OCI-M2 (cell line): ENCODE data around the gene KIF26B.

ENCODE experiments used
- DNase-seq: peaks from one replicate; lab custom pipeline; 2025; ENCODE audit not compliant: unreplicated experiment; lab: John Stamatoyannopoulos, UW

The KIF26B gene

DNA sequence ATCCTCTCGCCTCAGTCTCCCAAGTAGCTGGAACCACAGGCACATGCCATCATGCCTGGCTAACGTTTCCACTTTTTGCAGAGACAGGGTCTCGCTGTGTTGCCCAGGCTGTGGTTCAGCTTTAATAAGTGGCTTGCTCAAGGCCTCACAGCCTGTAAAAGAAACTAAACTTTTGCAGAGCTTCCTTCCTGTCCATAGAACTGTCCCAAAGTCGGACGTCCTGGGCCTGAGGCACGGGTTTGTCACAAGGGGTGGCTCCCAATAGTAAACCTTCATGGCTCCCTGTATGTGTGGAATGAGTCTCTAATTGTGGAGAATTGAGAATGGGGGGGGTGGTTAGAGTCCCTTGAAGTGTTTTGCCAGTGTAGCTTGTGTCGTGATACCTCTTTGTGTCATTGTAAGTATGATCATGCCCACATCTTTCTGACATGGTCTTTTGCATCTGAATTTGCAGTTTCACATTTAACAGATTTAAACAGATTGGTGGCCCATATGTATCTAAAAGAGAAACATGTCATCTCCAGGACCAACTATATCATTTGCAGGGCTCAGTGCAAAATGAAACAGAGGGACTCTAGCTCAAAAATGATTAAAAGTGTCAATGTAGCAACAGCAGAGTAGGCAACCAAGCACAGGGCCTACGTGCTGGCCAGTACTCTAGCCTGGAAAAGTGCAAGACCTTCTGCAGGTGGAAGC is 332.1 kb downstream of the KIF26B start:
- DNase-seq, result no peak

DNA sequence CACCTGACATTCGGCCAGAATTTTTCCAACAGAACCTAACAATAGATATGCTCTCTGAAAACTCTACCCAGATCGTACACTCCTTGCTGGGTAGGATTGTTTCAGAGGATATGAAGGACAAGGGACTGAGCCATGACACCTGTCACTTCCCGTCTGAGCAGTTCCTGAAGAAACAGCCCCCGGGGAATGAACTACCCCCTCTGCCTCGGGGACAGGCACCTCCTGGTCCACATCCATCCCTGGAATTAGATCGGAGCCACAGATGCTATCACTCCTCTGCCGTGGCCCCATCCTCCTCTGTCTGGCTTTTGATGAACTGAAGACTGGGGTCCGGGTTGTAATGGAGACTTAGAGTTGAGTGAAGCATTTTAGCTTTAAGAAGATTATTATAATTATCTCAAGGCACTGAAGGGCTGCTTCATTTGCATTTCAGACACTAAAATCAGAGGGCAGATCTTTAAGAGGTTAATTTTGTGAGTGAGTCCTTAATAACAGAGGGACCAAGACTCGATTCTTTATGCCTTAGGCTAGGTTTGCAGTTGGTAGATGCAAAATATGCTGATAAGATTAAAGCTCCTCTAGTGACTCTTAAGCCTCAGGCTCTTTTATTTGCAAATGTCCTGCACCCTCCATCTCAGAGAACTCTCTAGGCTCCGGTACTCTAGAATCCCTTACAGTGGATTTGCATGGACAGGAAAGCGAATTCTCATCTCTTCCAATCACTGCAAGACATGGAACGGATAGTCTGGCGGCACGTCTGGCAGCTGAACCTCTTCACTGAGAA is 333.8 kb downstream of the KIF26B start:
- no peak for DNase-seq

DNA sequence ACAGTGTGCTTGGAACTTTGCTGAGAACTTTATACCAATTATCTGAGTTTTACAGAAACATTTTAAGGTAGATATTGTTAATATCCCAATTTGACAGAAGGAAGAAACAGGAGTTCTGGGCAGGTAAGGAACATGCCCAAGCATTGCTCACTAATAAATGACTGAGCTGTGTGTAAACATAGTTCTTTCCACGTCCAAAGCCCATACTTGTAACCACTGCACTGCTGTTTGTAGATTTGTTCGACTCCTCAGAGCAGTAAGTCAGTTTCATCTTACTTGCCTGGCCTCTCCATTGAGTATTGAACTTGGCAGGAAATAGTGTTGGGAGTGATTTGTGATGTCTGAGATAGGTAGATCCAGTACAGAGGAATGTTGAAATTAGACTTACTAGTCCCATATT is 335.1 kb downstream of the KIF26B start:
- DNase-seq, result no peak

DNA sequence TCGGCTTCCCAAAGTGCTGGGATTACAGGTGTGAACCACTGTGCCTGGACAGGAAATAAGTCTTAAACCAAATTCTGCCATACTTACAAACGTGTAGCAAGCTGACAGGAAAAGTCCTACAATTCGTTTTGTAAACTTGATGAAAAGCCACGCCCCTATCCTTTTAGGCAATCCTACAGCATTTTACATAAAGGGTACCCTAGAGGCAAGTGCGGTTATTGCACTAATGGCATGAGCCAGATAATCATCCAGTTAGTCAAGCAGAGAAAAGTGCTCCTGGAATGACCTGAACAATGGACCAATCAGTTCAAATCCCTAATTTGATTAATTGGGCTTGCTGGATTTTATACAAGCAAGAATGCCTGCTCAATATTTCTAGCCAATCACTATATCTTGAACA is 338.2 kb downstream of the KIF26B start:
- no peak for DNase-seq

DNA sequence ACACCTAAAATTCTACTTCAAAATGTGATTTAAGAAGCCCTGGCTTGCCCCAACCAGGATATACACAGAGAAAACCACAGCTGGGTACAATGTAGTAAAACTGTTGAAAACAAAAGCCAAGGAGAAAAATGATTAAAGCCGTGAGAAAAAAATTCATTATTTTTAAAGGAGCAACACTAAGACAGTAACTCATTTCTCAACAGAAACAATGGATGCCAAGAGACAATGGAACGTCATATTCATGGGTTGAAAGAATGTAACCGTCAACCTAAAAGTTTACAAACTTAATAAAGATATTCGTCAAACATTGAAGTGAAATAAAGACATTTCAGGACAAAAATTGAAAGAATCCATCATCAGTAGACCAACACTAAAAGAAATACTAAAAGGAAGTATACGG is 340.9 kb downstream of the KIF26B start:
- no peak for DNase-seq

DNA sequence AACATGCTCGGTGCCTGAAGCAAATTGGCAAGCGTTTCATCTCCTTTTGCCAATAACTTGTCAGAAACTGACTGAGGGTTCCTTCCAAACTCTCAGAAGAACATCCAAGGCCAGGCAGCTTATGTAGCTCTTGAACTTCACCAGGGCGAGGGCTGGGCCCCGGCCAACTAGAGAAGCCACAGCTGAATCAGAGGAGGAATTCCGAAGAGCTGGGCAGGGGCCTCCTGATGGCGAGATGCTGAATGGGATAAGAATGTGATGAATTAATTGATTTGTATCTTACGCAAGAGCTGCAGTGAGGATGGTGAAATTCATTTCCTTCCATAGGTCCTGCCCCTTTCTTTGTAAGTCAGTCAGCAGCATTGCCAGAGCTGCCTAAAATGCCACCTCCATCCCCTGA is 345.8 kb downstream of the KIF26B start:
- no peak for DNase-seq

DNA sequence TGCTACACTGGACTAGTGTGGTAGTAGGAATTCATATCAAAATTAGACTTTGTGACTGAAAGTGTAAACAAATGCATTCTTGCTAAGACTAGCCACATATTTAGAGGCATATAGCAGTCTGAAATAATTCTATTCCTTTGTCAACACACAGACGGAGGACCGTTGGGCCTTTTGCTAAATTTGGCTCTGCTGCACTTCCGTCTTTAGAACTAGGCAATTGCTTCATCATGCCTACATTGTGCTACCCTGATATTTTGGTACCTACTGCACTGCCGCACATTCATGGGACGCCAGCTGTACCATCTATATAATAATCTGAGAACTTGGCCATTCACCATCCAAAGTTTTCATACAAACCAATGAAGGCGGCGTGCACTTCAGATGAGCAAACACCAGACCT is 346.8 kb downstream of the KIF26B start:
- DNase-seq, result no peak

DNA sequence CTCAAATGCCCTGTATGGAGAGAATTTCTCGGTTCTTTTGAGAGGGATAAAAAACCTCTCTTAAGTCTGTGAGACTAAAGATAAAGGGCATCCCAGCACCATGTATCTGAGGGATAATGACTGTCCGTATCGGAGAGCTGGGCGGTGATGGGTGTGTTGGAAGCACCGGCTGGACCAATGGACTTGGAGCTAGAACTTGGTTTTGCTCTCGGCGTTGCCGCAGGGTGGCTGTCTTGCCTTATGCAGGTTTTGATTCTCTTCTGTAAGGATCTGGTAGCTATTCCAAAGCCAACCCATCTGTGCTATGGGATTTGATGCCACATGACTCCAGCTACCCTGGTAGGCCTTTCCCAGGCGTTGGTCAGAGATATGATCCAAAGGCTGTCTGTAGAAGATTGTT is 348.8 kb downstream of the KIF26B start:
- DNase-seq, result no peak

DNA sequence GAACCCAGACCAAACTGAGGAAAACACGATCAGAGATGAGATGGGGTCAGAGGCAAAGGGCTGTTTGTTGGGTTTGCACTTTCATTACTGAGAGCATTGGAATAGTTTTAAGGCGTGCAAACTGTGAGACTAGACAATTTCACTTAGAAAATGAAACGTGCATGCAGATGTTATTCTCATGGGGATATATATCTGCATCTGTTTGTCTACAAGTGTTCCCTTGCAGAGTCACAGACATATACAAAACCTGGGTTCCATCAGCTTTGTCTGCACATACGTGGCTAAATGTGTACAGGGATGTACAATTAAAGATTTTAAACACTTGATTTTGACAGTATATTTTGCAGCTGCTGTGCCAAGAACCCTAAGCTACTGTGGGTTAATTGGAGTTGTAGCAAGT is 355.4 kb downstream of the KIF26B start:
- DNase-seq, result no peak

DNA sequence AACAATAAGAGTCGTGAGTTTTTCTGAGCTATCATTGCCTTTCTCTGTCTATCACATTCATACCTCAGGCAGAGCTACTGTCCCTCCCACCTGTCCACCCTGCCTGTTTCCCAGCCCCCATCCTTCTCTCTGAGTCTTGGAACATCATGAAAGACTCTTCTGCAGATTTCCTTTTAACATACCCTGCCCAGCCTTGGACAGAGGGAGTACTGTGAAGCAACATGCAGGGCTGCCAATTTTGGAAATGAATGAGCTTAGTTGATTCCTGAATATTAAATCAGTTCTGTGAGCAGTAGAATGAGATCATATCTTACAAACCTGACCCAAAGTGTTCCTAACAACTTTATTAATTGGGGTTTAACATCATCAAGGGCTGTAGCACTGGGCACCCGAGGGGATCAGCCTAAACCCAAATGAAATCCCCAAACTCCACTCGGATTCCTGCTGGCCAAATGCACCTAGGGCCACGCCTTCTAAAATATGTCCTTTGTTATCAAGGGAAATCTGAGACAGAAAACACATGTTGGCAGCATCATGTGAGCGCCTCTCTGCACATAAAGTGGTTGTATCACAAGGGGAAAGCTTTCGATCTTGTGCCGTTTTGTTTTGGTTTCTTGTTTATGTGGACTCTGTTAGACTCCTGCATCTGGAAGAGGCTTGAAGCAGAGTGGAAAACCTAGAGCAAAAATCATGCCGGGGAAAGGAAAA is 357.6 kb downstream of the KIF26B start:
- DNase-seq, result no peak

DNA sequence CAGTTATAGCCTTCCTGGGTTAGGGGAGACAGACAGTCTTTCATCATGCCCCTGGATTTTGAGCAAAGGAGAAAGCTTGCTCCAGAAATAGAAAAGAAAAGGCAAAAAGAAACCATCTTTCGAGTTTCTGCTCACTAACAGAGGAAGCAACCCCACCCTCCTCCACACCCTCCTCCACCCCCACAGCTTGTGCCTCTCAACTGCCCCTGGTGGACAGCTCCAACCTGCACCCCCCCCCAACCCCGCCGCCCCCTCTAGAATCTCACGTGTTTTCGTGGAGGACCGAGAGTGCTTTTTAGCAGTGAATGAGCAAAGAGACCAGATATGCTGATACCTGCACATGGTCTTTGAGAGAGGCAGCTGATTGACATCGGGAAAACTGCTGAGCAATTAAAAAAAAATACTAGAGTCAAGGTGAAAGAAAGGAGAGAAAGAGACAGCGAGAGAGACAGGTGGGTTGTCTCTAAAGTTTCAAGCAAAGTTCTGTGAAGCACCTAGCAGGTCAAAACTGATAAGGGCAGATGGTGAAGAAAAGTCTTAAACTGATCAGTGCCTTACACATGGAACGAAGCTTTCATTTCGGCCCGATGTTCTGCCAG is 358.3 kb downstream of the KIF26B start:
- DNase-seq, result no peak

DNA sequence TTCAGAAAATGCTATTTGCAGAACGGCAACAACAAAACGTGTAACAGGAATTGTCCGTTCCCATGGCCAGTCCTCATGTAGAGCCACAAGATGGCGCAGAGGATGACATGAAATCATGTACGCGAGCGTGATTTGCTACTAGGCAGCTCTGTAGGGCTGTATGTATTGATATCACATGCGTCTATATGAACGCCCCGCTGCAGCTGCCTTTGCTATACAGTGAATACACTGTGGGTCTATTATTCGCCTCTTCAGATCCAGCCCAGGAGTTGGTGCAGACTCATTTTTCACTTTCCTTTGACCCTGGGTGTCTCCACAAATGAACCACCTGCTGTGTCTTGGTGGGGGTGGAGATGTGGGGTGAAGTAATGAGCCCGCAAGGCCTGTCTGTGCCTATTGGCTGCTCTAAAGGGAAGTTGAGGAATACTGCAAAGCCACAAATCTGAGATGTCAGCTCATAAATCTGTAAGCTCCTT is 361.5 kb downstream of the KIF26B start:
- DNase-seq, result no peak

DNA sequence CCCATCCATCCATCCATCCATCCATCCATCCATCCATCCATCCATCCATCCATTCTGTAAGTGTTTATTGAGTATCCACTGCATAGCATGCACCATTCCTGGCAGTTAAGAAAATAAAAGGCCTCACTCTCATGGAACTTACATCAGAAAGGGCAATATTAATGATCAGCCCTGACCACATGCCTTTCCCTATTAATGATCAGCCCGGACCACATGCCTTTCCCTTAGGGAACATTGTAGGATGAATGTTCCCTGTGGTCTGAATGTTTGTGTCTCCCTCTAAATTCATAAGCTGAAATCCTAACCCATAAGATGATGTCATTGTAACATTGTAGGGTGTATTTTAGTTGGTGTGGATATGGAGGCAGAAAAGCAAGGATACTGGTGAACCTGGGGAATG is 365.8 kb downstream of the KIF26B start:
- DNase-seq, result no peak

DNA sequence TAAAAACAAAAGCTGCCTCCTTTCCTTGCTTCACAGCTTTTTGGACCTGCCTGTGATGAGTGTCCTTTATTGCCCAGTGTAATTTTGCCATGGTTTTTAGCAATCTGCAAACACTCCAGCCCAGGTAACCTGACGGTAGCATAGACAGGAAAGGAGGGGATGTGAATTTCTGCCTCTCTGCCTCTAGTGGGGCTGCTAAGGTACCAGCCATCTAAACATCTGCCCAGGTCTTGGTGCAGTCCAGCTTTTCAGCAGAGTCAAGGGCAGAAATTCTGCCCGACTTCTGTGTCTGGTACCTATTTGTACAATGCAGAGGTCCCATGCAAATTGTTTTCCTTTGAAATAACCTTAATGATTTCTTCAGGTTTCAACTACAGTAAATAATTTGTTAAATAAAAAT is 371.4 kb downstream of the KIF26B start:
- no peak for DNase-seq

DNA sequence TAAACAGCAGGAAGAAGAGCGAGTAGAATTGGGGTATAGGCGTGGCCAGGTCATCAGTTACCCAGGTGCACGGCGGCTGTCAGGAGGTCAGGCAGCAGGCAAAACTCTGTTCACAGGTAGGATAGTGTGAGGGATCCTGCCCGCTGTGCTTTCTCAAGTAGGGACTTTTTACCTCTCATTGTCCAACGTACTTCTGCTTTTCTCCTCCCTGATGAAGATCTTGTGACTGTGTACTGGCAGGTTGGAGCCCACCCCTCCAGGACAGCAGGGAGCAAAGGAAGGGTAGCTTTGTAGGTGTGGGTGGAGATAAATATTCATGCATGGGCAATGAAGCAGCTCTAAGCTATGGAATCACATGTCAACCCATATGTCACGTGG is 373.5 kb downstream of the KIF26B start:
- DNase-seq, result no peak

DNA sequence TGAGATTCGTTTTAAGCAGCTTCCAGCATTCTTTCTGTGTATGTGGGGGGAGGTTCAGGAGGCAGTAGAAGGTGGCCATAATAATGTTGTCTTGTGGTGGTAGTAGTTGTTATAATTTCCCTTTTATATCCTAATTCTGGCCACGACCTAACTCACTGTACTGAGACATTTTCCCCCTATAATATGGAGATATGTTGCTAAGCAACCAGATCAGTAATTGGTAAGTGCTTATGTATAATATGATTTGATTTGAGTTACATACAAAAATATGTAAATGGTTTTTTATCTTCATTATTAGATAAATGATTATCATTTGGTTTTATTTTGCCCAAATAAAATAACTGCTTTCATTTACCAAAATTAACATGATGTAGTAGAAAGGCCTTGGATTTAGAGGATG is 376.2 kb downstream of the KIF26B start:
- DNase-seq, result no peak

DNA sequence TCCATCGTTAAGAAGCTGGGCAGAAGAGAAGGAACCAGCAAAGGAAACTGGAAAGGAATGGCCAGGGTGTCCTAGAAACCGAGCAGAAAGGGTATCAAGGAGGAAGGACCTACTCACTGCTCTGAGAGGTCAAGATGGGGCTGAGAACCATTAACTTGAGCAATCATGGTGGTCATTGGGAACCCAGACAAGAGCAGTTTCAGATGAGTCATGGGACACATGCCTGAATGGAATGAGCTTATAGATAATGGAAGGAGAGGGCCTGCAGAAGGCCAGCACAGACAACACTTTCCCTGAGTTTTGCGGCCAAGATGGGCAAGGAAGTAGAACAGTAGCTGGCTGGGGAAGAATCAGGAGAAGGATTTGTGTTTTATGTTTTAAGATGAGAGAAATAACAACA is 383.2 kb downstream of the KIF26B start:
- no peak for DNase-seq

DNA sequence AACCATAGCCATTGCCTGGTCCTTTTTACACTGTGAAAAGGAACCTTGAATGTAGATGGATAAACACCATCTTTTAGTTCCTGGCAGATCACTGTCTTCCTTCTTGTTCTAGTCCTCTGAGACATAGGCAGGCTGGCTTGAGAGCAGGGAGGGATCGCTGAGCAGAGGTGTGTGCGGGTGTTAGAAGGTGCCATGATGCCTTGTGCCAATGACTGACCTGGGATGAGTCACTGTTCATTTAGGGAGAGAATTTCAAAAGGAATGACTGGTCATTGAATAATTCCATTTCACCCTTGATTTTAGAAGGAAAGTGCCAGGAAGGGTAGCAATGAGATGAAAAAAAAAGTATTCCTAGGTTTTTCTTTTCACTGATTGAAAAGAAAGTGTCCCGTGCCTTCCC is 383.9 kb downstream of the KIF26B start:
- DNase-seq, result no peak

DNA sequence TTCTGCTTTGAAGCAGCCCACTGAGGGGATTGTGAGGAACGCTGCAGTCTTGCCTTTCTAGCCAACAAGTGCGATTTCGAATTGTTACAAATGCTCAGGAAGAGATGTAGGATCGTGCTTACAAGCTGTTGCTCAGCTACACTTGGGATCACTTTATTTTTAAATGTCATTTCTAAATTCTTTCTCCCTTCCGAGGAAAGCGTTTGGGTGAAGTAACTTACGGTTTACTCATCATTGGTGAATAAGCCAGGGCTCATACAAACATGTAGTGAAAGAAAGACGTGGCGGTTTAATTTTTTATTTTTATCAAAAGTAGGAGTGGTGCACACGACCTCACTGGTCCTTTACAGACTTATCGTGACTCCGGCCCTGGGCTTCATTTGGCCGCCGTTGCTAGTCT is 386.6 kb downstream of the KIF26B start:
- DNase-seq, result no peak

DNA sequence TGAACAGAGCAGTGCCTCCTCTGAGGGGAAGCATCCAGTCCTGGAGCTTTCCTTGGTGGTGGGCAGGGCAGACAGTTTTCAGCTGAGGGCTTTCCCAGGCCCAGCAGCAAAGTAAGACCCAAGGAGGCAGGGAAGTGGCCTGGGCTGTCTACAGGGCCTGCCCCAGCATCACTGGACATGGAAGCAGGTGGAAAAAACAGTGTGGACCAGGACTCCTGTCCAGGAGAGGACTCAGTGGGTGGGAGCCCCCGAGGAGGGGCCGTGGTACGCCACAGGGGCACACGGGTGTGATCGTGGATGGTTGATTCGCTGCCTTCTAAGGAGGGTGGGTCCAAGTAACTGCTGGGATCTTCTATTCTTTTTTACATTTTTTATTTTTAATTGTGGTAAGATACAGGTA is 387.6 kb downstream of the KIF26B start:
- DNase-seq, result no peak

DNA sequence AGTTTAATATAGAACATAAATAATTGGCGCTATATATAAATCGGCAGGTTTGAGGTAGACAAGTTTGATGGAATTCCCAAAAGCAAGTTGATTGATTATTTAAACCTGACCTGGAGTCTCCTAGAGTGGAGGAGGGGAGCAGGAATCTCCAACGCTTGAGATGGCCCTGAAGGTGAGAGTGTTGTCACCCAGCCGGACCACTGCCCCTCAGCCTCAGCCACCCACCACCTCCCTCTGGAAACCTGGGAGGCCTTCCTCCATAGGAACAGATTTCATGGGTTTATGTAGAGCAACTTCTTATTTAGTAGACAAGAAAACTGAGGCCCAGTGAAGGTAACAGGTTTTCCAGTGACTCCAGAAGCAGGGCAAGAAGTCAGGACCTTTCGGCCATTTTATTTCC is 389.5 kb downstream of the KIF26B start:
- DNase-seq, result no peak

DNA sequence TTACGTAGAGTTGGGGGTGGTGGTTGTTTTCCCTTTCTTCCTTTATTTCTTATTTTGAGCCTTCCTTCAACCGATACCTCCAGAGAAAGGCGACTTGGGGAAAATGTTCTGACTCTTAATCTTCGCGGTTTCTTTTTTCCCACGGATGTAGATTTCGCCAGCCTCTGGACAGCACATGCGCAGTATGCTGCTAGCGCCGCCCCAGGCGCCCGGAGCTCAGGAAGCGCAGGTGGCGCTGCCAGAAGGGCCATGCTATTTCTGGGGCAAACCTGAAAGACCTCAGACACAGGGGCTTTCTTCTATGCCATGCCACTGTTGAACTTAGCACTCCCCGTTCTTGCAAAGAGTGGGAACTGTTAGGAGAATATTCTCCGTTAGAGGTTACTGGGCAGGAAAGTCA is 392.1 kb downstream of the KIF26B start:
- no peak for DNase-seq
